IMR-90 (cell line): Measurements from ENCODE around the gene URM1. TPM values are rescaled to one million over a fixed set of nuclear protein-coding genes. Genes with fewer than 3 reads are reported as not detected.

Experiments
- ATAC-seq: fragments of 200-7000 bp; cut with Tn5 transposase; 2 replicates; pipeline ENCODE4 v1.9.1; 2020; ENCODE audit warnings: low read depth, mild to moderate bottlenecking, moderate library complexity
- BruUV-seq: library from RNA; stranded (reverse); fragments of 400-500 nt; replicated peaks from 2 replicates; lab custom pipeline; 2021; lab: Mats Ljungman, UMichigan
- CTCF ChIA-PET: fragments of 300-600 bp; formaldehyde crosslinking; extraction: SDS; loops from one replicate; lab custom pipeline; 2021; ENCODE audit warnings: antibody characterized with exemption; lab: Yijun Ruan, JAX
- POLR2A ChIA-PET: fragments of 300-600 bp; sonication (Branson Sonifier 250); formaldehyde crosslinking; loops from one replicate; lab custom pipeline; 2022; ENCODE audit warnings: antibody characterized with exemption; ENCODE audit not compliant: unreplicated experiment; lab: Charles Lee
- DNase-seq: peaks from one replicate; pipeline ENCODE4 v3.0.0; 2013
- H2AFZ ChIP-seq: replicated peaks from 2 replicates; pipeline ENCODE3; 2013; ENCODE audit warnings: low read length, mild to moderate bottlenecking; ENCODE audit not compliant: poor library complexity
- H2AK5ac ChIP-seq: 2 replicates; pipeline ENCODE4 v1.6.1; 2013; ENCODE audit warnings: low read depth, low read length, inconsistent platforms
- H2AK9ac ChIP-seq: replicated peaks from 2 replicates; pipeline ENCODE3; 2013; ENCODE audit warnings: mild to moderate bottlenecking, low read depth, low read length, moderate library complexity; ENCODE audit not compliant: poor library complexity
- H2BK120ac ChIP-seq: 2 replicates; pipeline ENCODE4 v1.6.1; 2013; ENCODE audit warnings: low read depth, low read length, inconsistent platforms
- H2BK15ac ChIP-seq: 3 replicates; pipeline ENCODE4 v1.6.1; 2013; ENCODE audit warnings: low read depth, low read length, inconsistent platforms
- H2BK20ac ChIP-seq: 2 replicates; pipeline ENCODE4 v1.6.1; 2013; ENCODE audit warnings: low read depth, mild to moderate bottlenecking, inconsistent platforms, low read length, moderate library complexity
- H2BK5ac ChIP-seq: 2 replicates; pipeline ENCODE4 v1.6.1; 2013; ENCODE audit warnings: mild to moderate bottlenecking, low read depth, low read length, inconsistent platforms; ENCODE audit not compliant: poor library complexity, severe bottlenecking
- H3K14ac ChIP-seq: replicated peaks from 2 replicates; pipeline ENCODE4 v1.6.1; 2013; ENCODE audit warnings: low read depth, low read length, inconsistent platforms
- H3K18ac ChIP-seq: 2 replicates; pipeline ENCODE4 v1.6.1; 2013; ENCODE audit warnings: low read depth, low read length, control low read depth
- H3K23ac ChIP-seq: 2 replicates; pipeline ENCODE4 v1.6.1; 2013; ENCODE audit warnings: low read depth, low read length, inconsistent platforms
- H3K27ac ChIP-seq: 2 replicates; pipeline ENCODE4 v1.5.1; 2013; ENCODE audit warnings: mild to moderate bottlenecking, control low read depth, low read length; ENCODE audit not compliant: insufficient read depth
- H3K27me3 ChIP-seq: 2 replicates; pipeline ENCODE4 v1.6.1; 2013; ENCODE audit warnings: low read length; ENCODE audit not compliant: control insufficient read depth, insufficient read depth
- H3K36me3 ChIP-seq: 2 replicates; pipeline ENCODE4 v1.6.1; 2013; ENCODE audit warnings: low read length, mixed read lengths; ENCODE audit not compliant: control insufficient read depth, insufficient read depth
- H3K4ac ChIP-seq: 2 replicates; pipeline ENCODE4 v1.6.1; 2013; ENCODE audit warnings: low read depth, low read length, inconsistent platforms
- H3K4me1 ChIP-seq: 2 replicates; pipeline ENCODE4 v1.6.1; 2013; ENCODE audit warnings: low read length, mixed read lengths; ENCODE audit not compliant: control insufficient read depth, insufficient read depth
- H3K4me2 ChIP-seq: 2 replicates; pipeline ENCODE4 v1.6.1; 2013; ENCODE audit warnings: low read depth, mild to moderate bottlenecking, control low read depth, low read length, moderate library complexity
- H3K4me3 ChIP-seq: 2 replicates; pipeline ENCODE4 v1.5.1; 2013; ENCODE audit warnings: low read depth, mild to moderate bottlenecking, control low read depth, low read length, moderate library complexity; ENCODE audit not compliant: insufficient read depth
- H3K56ac ChIP-seq: 2 replicates; pipeline ENCODE4 v1.6.1; 2013; ENCODE audit warnings: low read length, inconsistent platforms; ENCODE audit not compliant: insufficient read depth; ENCODE audit errors: extremely low read depth
- H3K79me1 ChIP-seq, 2 experiments: 2 replicates each; pipeline ENCODE4 v1.6.1; 2013; ENCODE audit warnings: low read length in 2 of 2, inconsistent platforms in 1 of 2, low read depth in 1 of 2
- H3K9ac ChIP-seq: 2 replicates; pipeline ENCODE4 v1.6.1; 2013; ENCODE audit warnings: low read depth, low read length, control low read depth
- H3K9me1 ChIP-seq: 2 replicates; pipeline ENCODE4 v1.6.1; 2013; ENCODE audit warnings: low read length, inconsistent platforms; ENCODE audit not compliant: insufficient read depth
- H3K9me3 ChIP-seq: 2 replicates; pipeline ENCODE4 v1.6.1; 2013; ENCODE audit warnings: low read length; ENCODE audit not compliant: control insufficient read depth, insufficient read depth
- H4K20me1 ChIP-seq: 2 replicates; pipeline ENCODE4 v1.6.1; 2013; ENCODE audit warnings: low read length, inconsistent platforms; ENCODE audit not compliant: insufficient read depth
- H4K5ac ChIP-seq: 2 replicates; pipeline ENCODE4 v1.6.1; 2013; ENCODE audit warnings: mild to moderate bottlenecking, low read depth, low read length, control low read depth
- H4K8ac ChIP-seq, 2 experiments: 2 replicates each; pipeline ENCODE4 v1.6.1; 2013; ENCODE audit warnings: low read depth in 2 of 2, low read length in 2 of 2, control low read depth in 1 of 2, inconsistent platforms in 1 of 2
- H4K91ac ChIP-seq: 2 replicates; pipeline ENCODE4 v1.6.1; 2013; ENCODE audit warnings: low read depth, low read length, inconsistent platforms; ENCODE audit not compliant: insufficient read depth
- FOS ChIP-seq: fragments of 150-350 bp; IDR thresholded peaks from 2 replicates; pipeline ENCODE4 v1.6.1; 2016; ENCODE audit warnings: low read depth, low read length
- WGBS, 2 experiments: methylation state at CpG; one replicate each; pipeline versions ENCODE4 v1.1.5 to v1.1.7; 2013; ENCODE audit warnings: missing lambda C conversion rate in 2 of 2; ENCODE audit not compliant: insufficient read length in 1 of 2; ENCODE audit errors: extremely low coverage in 2 of 2; 5-methylcytosine and 5-hydroxymethylcytosine counted together
- dilution Hi-C: fragments of 300-500 bp; cut with HindIII; formaldehyde crosslinking; loops from one replicate; pipeline ENCODE4 v1.14.3; 2018; ENCODE audit warnings: low sequenced_read_pairs; ENCODE audit not compliant: unreplicated experiment
- in situ Hi-C: fragments of 300-500 bp; cut with MboI; formaldehyde crosslinking; loops from 3 replicates; pipeline ENCODE4 v1.14.3; 2019; ENCODE audit warnings: low sequenced_read_pairs, inconsistent platforms, mixed read lengths
- intact Hi-C: fragments of 100-400 bp; cut with micrococcal nuclease; formaldehyde crosslinking; loops from 2 replicates; pipeline ENCODE4 v1.10.0; 2022
- polyA plus RNA-seq, 3 experiments: library from polyadenylated mRNA; depleted of rRNA; stranded (reverse); fragments of >200 nt; gene quantifications; 2 replicates each; pipeline ENCODE4 v1.2.3, GENCODE V29; 2012; ENCODE audit warnings: low replicate concordance in 1 of 3
- total RNA-seq: library from RNA; depleted of rRNA; stranded (reverse); fragments of >200 nt; gene quantifications from 2 replicates; pipeline ENCODE4 v1.2.3, GENCODE V29; 2012
- TF ChIP-seq, protein P1 (sequence below): fragments of 150-350 bp; IDR thresholded peaks from 2 replicates; pipeline ENCODE4 v1.6.1; 2017; ENCODE audit warnings: mild to moderate bottlenecking, antibody characterized with exemption, low read length, low read depth

Gene URM1
- total and polyA plus RNA-seq, 2 of the 4 experiments (the other 2 are of a cell fraction) = 33.2 to 66.9 TPM

- Histone ChIP-seq H2AFZ (peak overlapping the region; percentile 98), H2BK5ac (peak overlapping the region; percentile 57), H2BK15ac (no peak overlapping the region), H3K9me1 (peaks cover 2% of the 10 kb centered on the region; the same call in 1 of the 2 replicates), H3K56ac (peak overlapping the region; percentile 64), H3K4me2 (peak overlapping the region; percentile 95), H4K91ac (no peak overlapping the region), H4K20me1 (0 out of 2 replicates have a peak, but pooled peaks cover 4% of the 10 kb centered on the region), H2AK9ac (peak overlapping the region; percentile 86), H3K23ac (peak overlapping the region; percentile 74), H3K4ac (peak overlapping the region; percentile 80), H4K8ac (peak overlapping the region; percentile 6 to 70; a peak in 2 of 4 replicates), H3K9me3 (no peaks in the 10 kb centered on the region), H2BK120ac (no peak overlapping the region), H4K5ac (peak overlapping the region; percentile 13; the same call in 1 of the 2 replicates), H3K27me3 (no peaks in the 10 kb centered on the region), H3K27ac (peak overlapping the region; percentile 99), H3K9ac (peak overlapping the region; percentile 70), H3K4me1 (peaks cover 5% of the 10 kb centered on the region), H3K14ac (peak overlapping the region; percentile 20), H3K18ac (no peak overlapping the region), H3K4me3 (peak overlapping the region; percentile 57), H2AK5ac (0 out of 2 replicates have a peak overlapping the region, but pooled peaks have one; percentile 6), H3K79me1 (peaks cover 38 to 56% of the 10 kb centered on the region in 2 experiments), H3K36me3 (peaks cover 20% of the 10 kb centered on the region), H2BK20ac (no peak overlapping the region)
- TF ChIP-seq FOS = peak; percentile 46
- TF ChIP-seq, protein P1, sequence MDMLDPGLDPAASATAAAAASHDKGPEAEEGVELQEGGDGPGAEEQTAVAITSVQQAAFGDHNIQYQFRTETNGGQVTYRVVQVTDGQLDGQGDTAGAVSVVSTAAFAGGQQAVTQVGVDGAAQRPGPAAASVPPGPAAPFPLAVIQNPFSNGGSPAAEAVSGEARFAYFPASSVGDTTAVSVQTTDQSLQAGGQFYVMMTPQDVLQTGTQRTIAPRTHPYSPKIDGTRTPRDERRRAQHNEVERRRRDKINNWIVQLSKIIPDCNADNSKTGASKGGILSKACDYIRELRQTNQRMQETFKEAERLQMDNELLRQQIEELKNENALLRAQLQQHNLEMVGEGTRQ = no peak
- in situ Hi-C loops (no loop called here), intact Hi-C loops (loop anchor here (2.0 kb wide), 1 partner anchor 28 kb away; no protein-coding TSS in a partner anchor), dilution Hi-C loops (no loop called here)
- CTCF ChIA-PET = no interaction called here
- no TSS peak for BruUV-seq
- POLR2A ChIA-PET = no interaction called here
- ATAC-seq (peak; percentile 27), DNase-seq (peak; percentile 63)
- WGBS, 2 experiments = no CpG with 5 or more reads among the region's 16 CpGs
Observed at GRCh38 chr9:128323212-128323730, 47.9 kb upstream of the URM1 start.
